WTC11 (cell line): Measurements from ENCODE around the gene DENND11. TPM values are rescaled to one million over a fixed set of nuclear protein-coding genes. Genes with fewer than 3 reads are reported as not detected.
A peak's percentile ranks its signal among the peaks of the same experiment; 100 is the strongest.

Experiments used
- ATAC-seq: fragments of 200-7000 bp; cut with Tn5 transposase; 2 replicates; pipeline ENCODE4 v1.10.0; 2021; ENCODE audit warnings: mild to moderate bottlenecking, moderate library complexity
- CTCF ChIA-PET: fragments of 300-600 bp; sonication (Branson Sonifier 250); formaldehyde crosslinking; loops from one replicate; lab custom pipeline; 2021; ENCODE audit warnings: antibody characterized with exemption; lab: Charles Lee
- POLR2A ChIA-PET: fragments of 350-600 bp; sonication (Branson Sonifier 250); formaldehyde crosslinking; loops from one replicate; lab custom pipeline; 2021; ENCODE audit warnings: antibody characterized with exemption; lab: Charles Lee
- DNase-seq: peaks from one replicate; pipeline ENCODE4 v3.0.0; 2021; ENCODE audit warnings: low spot score
- H3K27ac Mint-ChIP-seq: 2 replicates; pipeline ENCODE4 v1.8.0; 2021; ENCODE audit warnings: mixed read lengths
- H3K27me3 Mint-ChIP-seq: 2 replicates; pipeline ENCODE4 v1.8.0; 2021; ENCODE audit warnings: low read depth, mild to moderate bottlenecking, moderate library complexity, mixed read lengths
- H3K36me3 Mint-ChIP-seq: 2 replicates; pipeline ENCODE4 v1.8.0; 2021; ENCODE audit warnings: mixed read lengths
- H3K4me1 Mint-ChIP-seq: 2 replicates; pipeline ENCODE4 v1.8.0; 2022; ENCODE audit warnings: mixed read lengths
- H3K4me3 Mint-ChIP-seq: 2 replicates; pipeline ENCODE4 v1.8.0; 2021; ENCODE audit warnings: mild to moderate bottlenecking, moderate library complexity, mixed read lengths
- H3K9me3 Mint-ChIP-seq: 2 replicates; pipeline ENCODE4 v1.8.0; 2021; ENCODE audit warnings: mixed read lengths
- ATF1 ChIP-seq: sonication (generic); formaldehyde crosslinking; IDR thresholded peaks from 2 replicates; pipeline ENCODE4 v1.8.1; 2023; ENCODE audit warnings: mild to moderate bottlenecking, moderate library complexity, missing genetic modification reagents
- ATF3 ChIP-seq: sonication (generic); formaldehyde crosslinking; conservative IDR thresholded peaks from 2 replicates; pipeline ENCODE4 v1.8.1; 2022; ENCODE audit warnings: mild to moderate bottlenecking, missing genetic modification reagents
- CBFB ChIP-seq: sonication (generic); formaldehyde crosslinking; IDR thresholded peaks from 2 replicates; pipeline ENCODE4 v1.8.1; 2022; ENCODE audit warnings: mild to moderate bottlenecking, low read depth, missing genetic modification reagents
- EMX1 ChIP-seq: fragments of 250-450 bp; sonication (Bioruptor Pico); IDR thresholded peaks from 2 replicates; pipeline ENCODE4 v1.8.0; 2021; ENCODE audit warnings: mild to moderate bottlenecking
- JAZF1 ChIP-seq: fragments of 250-450 bp; sonication (Bioruptor Pico); IDR thresholded peaks from 2 replicates; pipeline ENCODE4 v1.9.0; 2021; ENCODE audit warnings: moderate library complexity, mild to moderate bottlenecking, inconsistent platforms
- KAT7 ChIP-seq: sonication (generic); formaldehyde crosslinking; IDR thresholded peaks from 2 replicates; pipeline ENCODE4 v1.8.1; 2023; ENCODE audit warnings: missing genetic modification reagents, mild to moderate bottlenecking, borderline replicate concordance
- MLX ChIP-seq: sonication (generic); formaldehyde crosslinking; IDR thresholded peaks from 2 replicates; pipeline ENCODE4 v1.8.1; 2023; ENCODE audit warnings: mild to moderate bottlenecking, missing genetic modification reagents, moderate library complexity
- NFATC4 ChIP-seq: fragments of 250-450 bp; sonication (Bioruptor Pico); IDR thresholded peaks from 2 replicates; pipeline ENCODE4 v1.9.0; 2021; ENCODE audit warnings: mild to moderate bottlenecking
- NFE2L1 ChIP-seq: sonication (generic); formaldehyde crosslinking; IDR thresholded peaks from 2 replicates; pipeline ENCODE4 v1.8.1; 2023; ENCODE audit warnings: missing genetic modification reagents
- PRRX2 ChIP-seq: fragments of 250-450 bp; sonication (Bioruptor Pico); IDR thresholded peaks from 2 replicates; pipeline ENCODE4 v1.8.0; 2021; ENCODE audit warnings: mild to moderate bottlenecking
- SMAD3 ChIP-seq: sonication (generic); formaldehyde crosslinking; IDR thresholded peaks from 2 replicates; pipeline ENCODE4 v1.8.0; 2022; ENCODE audit warnings: missing genetic modification reagents, mild to moderate bottlenecking, borderline replicate concordance
- SP1 ChIP-seq: sonication (generic); formaldehyde crosslinking; conservative IDR thresholded peaks from 2 replicates; pipeline ENCODE4 v1.8.1; 2022; ENCODE audit warnings: missing genetic modification reagents
- TEAD1 ChIP-seq: sonication (generic); formaldehyde crosslinking; IDR thresholded peaks from 2 replicates; pipeline ENCODE4 v1.8.0; 2022; ENCODE audit warnings: mild to moderate bottlenecking, missing genetic modification reagents
- TP53 ChIP-seq: sonication (generic); formaldehyde crosslinking; IDR thresholded peaks from 2 replicates; pipeline ENCODE4 v1.8.1; 2023; ENCODE audit warnings: mild to moderate bottlenecking, missing genetic modification reagents
- ZBTB43 ChIP-seq: sonication (generic); formaldehyde crosslinking; IDR thresholded peaks from 2 replicates; pipeline ENCODE4 v1.8.1; 2023; ENCODE audit warnings: mild to moderate bottlenecking, missing genetic modification reagents
- ZMAT4 ChIP-seq: fragments of 250-450 bp; sonication (Bioruptor Pico); IDR thresholded peaks from 2 replicates; pipeline ENCODE4 v1.9.0; 2021; ENCODE audit warnings: mild to moderate bottlenecking
- ZNF532 ChIP-seq: fragments of 250-450 bp; sonication (Bioruptor Pico); IDR thresholded peaks from 2 replicates; pipeline ENCODE4 v1.9.0; 2021; ENCODE audit warnings: mild to moderate bottlenecking, borderline replicate concordance
- total RNA-seq: library from RNA; stranded (reverse); gene quantifications from 3 replicates; pipeline ENCODE4 v1.2.3, GENCODE V29; 2021
- TF ChIP-seq, protein P1 (sequence below): sonication (generic); formaldehyde crosslinking; IDR thresholded peaks from 2 replicates; pipeline ENCODE4 v1.8.1; 2022; ENCODE audit warnings: mild to moderate bottlenecking, moderate library complexity, missing genetic modification reagents
- TF ChIP-seq, protein P2 (sequence below): fragments of 250-450 bp; sonication (Bioruptor Pico); IDR thresholded peaks from 2 replicates; pipeline ENCODE4 v1.8.0; 2021; ENCODE audit warnings: mild to moderate bottlenecking
- TF ChIP-seq, protein P3 (sequence below): sonication (generic); formaldehyde crosslinking; IDR thresholded peaks from 2 replicates; pipeline ENCODE4 v1.8.0; 2023; ENCODE audit warnings: missing genetic modification reagents
- TF ChIP-seq, protein P4 (sequence below): fragments of 200-600 bp; IDR thresholded peaks from 2 replicates; pipeline ENCODE4 v1.8.0; 2022; ENCODE audit warnings: antibody characterized with exemption
- TF ChIP-seq, protein P5 (sequence below): sonication (generic); formaldehyde crosslinking; IDR thresholded peaks from 2 replicates; pipeline ENCODE4 v1.8.1; 2023; ENCODE audit warnings: mild to moderate bottlenecking, missing genetic modification reagents, moderate library complexity

DENND11 gene
- total RNA-seq, 1 experiment from 2014 or later: 22.1 TPM

DNA sequence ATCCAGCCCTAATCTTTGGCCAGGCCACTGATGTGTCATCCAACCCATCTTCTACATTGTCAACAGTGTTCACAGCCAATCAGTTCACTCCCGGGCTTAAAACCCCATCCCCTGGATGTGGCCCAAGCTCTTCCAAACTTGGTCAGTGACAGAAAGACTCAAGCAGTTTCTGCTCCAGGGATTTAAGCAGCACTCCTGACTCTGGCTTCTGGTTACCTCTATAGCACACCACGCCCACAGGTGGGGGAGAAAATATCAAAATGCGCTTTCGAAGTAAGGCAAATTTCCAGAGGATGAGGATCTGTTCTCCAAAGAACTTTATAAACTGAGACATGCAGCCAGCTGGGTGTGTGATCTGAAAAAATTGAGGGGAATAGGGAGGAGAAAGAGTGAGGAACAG, 35.9 kb downstream of the DENND11 start:
- CTCF ChIA-PET: no interaction called here
- no peak overlapping the region for H3K4me3 Mint-ChIP-seq
- no peaks in the 10 kb centered on the region for H3K4me1 Mint-ChIP-seq

DNA sequence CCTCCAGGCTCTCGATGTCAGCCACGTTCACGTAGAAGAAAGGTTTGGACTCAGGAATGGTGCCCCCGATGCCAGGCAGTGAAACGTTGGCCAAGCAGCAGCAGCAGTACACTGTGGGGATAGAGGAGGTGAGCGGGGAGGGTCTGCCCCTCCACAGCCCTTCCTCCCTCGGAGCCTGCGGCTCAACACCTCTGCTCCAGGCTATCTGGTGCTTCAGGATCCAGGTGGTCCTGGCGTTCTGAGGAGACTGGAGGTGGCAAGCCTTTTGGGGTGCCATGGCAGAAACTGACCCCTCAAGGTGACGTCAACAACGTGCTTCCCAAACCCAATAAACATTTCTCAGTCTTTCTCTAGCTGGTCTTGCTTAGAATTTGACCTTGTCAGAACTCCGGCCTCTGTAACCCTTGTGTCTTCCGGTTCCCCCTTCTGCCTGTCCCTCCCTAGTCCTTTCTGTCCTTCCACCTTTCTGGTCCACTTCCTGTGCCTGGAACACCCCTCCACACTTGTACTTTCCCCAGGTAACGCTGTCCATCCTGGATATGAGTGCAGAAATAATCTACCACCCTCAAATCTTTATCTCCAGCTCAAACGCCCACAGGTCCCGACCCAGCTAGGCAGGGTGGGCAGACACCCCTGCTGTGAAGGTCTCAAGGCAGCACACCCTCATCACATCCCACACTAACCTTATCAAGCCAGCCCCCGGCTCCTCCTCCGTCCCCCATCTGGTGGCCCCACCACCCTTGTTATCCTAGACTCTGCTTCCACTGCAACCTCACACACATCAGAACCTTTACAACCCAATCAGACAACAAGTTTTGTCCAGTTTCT, 36.5 kb downstream of the DENND11 start:
- Mint-ChIP-seq H3K4me1 (no peaks in the 10 kb centered on the region), H3K27me3 (no peaks in the 10 kb centered on the region), H3K4me3 (no peak overlapping the region), H3K27ac (peak overlapping the region; percentile 27; the same call in 1 of the 2 replicates), H3K9me3 (no peaks in the 10 kb centered on the region), H3K36me3 (peaks cover 38% of the 10 kb centered on the region)
- DNase-seq: no peak
- ATAC-seq: no peak
- TF ChIP-seq, protein P1, sequence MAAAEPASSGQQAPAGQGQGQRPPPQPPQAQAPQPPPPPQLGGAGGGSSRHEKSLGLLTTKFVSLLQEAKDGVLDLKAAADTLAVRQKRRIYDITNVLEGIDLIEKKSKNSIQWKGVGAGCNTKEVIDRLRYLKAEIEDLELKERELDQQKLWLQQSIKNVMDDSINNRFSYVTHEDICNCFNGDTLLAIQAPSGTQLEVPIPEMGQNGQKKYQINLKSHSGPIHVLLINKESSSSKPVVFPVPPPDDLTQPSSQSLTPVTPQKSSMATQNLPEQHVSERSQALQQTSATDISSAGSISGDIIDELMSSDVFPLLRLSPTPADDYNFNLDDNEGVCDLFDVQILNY (CRISPR knock-in tag): no peak
- TF ChIP-seq, protein P2, sequence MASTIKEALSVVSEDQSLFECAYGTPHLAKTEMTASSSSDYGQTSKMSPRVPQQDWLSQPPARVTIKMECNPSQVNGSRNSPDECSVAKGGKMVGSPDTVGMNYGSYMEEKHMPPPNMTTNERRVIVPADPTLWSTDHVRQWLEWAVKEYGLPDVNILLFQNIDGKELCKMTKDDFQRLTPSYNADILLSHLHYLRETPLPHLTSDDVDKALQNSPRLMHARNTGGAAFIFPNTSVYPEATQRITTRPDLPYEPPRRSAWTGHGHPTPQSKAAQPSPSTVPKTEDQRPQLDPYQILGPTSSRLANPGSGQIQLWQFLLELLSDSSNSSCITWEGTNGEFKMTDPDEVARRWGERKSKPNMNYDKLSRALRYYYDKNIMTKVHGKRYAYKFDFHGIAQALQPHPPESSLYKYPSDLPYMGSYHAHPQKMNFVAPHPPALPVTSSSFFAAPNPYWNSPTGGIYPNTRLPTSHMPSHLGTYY (CRISPR knock-in tag): no peak
- TF ChIP-seq KAT7 (CRISPR knock-in tag) (no peak), ATF3 (no peak), ZNF532 (CRISPR knock-in tag) (no peak), TP53 (CRISPR knock-in tag) (no peak), NFATC4 (CRISPR knock-in tag) (no peak), SMAD3 (CRISPR knock-in tag) (no peak), PRRX2 (CRISPR knock-in tag) (no peak), EMX1 (CRISPR knock-in tag) (no peak), SP1 (no peak)
- TF ChIP-seq, protein P3, sequence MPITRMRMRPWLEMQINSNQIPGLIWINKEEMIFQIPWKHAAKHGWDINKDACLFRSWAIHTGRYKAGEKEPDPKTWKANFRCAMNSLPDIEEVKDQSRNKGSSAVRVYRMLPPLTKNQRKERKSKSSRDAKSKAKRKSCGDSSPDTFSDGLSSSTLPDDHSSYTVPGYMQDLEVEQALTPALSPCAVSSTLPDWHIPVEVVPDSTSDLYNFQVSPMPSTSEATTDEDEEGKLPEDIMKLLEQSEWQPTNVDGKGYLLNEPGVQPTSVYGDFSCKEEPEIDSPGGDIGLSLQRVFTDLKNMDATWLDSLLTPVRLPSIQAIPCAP (CRISPR knock-in tag): no peak
- TF ChIP-seq, protein P4, sequence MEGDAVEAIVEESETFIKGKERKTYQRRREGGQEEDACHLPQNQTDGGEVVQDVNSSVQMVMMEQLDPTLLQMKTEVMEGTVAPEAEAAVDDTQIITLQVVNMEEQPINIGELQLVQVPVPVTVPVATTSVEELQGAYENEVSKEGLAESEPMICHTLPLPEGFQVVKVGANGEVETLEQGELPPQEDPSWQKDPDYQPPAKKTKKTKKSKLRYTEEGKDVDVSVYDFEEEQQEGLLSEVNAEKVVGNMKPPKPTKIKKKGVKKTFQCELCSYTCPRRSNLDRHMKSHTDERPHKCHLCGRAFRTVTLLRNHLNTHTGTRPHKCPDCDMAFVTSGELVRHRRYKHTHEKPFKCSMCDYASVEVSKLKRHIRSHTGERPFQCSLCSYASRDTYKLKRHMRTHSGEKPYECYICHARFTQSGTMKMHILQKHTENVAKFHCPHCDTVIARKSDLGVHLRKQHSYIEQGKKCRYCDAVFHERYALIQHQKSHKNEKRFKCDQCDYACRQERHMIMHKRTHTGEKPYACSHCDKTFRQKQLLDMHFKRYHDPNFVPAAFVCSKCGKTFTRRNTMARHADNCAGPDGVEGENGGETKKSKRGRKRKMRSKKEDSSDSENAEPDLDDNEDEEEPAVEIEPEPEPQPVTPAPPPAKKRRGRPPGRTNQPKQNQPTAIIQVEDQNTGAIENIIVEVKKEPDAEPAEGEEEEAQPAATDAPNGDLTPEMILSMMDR: no peak
- TF ChIP-seq, protein P5, sequence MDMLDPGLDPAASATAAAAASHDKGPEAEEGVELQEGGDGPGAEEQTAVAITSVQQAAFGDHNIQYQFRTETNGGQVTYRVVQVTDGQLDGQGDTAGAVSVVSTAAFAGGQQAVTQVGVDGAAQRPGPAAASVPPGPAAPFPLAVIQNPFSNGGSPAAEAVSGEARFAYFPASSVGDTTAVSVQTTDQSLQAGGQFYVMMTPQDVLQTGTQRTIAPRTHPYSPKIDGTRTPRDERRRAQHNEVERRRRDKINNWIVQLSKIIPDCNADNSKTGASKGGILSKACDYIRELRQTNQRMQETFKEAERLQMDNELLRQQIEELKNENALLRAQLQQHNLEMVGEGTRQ (CRISPR knock-in tag): no peak
- ChIA-PET CTCF (no interaction called here), POLR2A (no interaction called here)

More for the DNA sequence above, 35.9 kb downstream of the DENND11 start:
- TF ChIP-seq NFE2L1 (CRISPR knock-in tag) (no peak), CBFB (CRISPR knock-in tag) (no peak), ATF1 (CRISPR knock-in tag) (no peak), ZMAT4 (CRISPR knock-in tag) (no peak), MLX (CRISPR knock-in tag) (no peak), ZBTB43 (CRISPR knock-in tag) (no peak), TEAD1 (CRISPR knock-in tag) (no peak), JAZF1 (no peak)
- POLR2A ChIA-PET: no interaction called here
- Mint-ChIP-seq H3K9me3 (no peaks in the 10 kb centered on the region), H3K27me3 (no peaks in the 10 kb centered on the region), H3K27ac (no peak overlapping the region), H3K36me3 (peaks cover 43% of the 10 kb centered on the region)
- DNase-seq (no peak), ATAC-seq (no peak)
